22Rv1 (cell line): ENCODE measurements around the gene TCIRG1.

Experiments
- H3K27ac ChIP-seq: fragments of 450-650 bp; 2 replicates; pipeline ENCODE4 v1.5.1; 2017
- CTCF ChIP-seq: fragments of 450-650 bp; IDR thresholded peaks from 2 replicates; pipeline ENCODE4 v1.5.1; 2017; ENCODE audit warnings: mild to moderate bottlenecking
- ZFX ChIP-seq: fragments of 450-650 bp; IDR thresholded peaks from 2 replicates; pipeline ENCODE4 v1.6.1; 2017; ENCODE audit warnings: antibody characterized with exemption, borderline replicate concordance

Gene TCIRG1

GRCh38 chr11:67997475-67997921, 41.3 kb upstream of the TCIRG1 start:
- H3K27ac ChIP-seq: peak overlapping the region; percentile 54
- TF ChIP-seq CTCF (no peak), ZFX (no peak)

GRCh38 chr11:67998150-67999045, 40.4 kb upstream of the TCIRG1 start:
- no peak overlapping the region for H3K27ac ChIP-seq
- TF ChIP-seq ZFX: no peak
- TF ChIP-seq CTCF: no peak

- H3K27ac ChIP-seq: no peak overlapping the region
- no peak for TF ChIP-seq ZFX
- no peak for TF ChIP-seq CTCF
Observed at GRCh38 chr11:67999201-67999629, 39.6 kb upstream of the TCIRG1 start.

GRCh38 chr11:67999704-68000103, 39.1 kb upstream of the TCIRG1 start:
- no peak overlapping the region for H3K27ac ChIP-seq
- TF ChIP-seq ZFX: no peak
- TF ChIP-seq CTCF: no peak

GRCh38 chr11:68002575-68002937, 36.3 kb upstream of the TCIRG1 start:
- H3K27ac ChIP-seq: peak overlapping the region; percentile 55
- TF ChIP-seq ZFX: no peak
- no peak for TF ChIP-seq CTCF

- TF ChIP-seq ZFX (no peak), CTCF (no peak)
- H3K27ac ChIP-seq: peak overlapping the region; percentile 58
Observed at GRCh38 chr11:68002938-68003845, 35.6 kb upstream of the TCIRG1 start.
